Smooth muscle cell of the brain vasculature (primary cell): ENCODE data around the gene MED13L.
A peak's percentile ranks its signal among the peaks of the same experiment; 100 is the strongest.

ENCODE experiments used
- DNase-seq: peaks from one replicate; pipeline ENCODE4 v3.0.0-alpha.2; 2012; ENCODE audit warnings: low read depth, low spot score

The MED13L gene

DNA sequence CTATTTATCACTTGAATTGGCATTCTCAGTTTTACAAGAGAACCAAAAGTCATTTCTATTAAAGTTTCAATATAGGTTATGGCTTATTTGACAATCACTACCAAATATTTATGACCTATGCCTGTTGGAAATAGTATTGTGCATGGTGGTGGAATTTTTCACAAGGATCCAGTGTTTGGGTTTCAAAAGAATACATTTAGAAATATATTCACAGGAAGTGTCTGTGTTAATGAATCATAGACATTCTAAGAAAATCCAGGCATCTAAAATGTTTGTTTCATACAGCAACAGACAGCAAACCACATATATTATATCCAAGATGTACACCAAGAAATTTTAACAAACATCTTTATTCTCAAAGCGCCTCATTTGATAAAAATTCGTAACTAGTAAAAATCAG, 92.7 kb downstream of the MED13L start:
- no peak for DNase-seq

DNA sequence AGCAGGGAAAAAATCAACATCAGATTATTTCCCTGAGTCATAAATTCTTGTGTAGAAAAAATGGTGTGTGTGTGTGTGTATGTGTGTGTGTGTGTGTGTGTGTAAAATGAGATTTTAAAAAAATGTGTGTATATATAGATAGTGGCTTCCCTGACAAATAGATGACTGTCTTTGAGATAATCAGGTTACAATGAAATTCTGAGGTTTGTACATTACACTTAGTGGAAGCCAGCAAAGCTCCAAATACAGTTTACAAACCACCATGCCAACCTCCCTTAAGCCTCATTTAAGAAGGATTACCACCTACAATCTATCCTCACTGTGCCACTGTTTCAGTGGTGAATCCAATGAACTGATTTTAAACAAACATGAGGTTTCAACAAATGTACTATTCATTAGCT, 93.8 kb downstream of the MED13L start:
- DNase-seq = no peak

DNA sequence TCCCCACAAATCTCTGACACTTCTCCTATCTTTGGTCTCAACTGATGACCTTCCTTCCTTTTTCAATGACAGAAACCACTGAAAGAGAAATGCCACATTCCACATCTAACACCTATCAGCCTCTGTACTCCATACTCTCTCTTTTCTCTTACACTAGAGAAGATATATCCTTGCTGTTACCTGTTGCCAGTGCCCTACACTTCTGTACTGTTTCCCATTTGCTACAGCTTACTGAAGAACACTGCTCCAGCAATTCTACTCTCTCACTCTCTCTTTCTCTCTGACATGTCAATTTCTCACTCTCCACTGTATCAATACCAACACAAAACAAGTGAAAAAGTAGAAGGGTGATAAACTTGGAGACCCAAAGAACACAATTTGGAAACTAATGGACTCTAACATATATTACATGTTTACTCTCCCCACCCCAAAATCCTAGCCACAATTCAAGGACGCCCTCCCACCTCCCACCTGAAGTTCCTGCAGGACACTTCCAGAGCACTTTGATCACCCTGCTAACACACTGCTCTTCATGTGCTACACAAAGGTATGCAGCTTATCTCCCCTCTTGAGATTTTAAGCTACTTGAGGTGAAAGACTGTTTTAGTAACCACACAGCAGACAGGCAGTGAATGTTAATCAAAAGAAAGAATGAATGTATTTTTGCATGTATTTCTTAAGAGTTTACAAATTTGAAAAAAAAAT, 95.0 kb downstream of the MED13L start:
- DNase-seq = no peak

DNA sequence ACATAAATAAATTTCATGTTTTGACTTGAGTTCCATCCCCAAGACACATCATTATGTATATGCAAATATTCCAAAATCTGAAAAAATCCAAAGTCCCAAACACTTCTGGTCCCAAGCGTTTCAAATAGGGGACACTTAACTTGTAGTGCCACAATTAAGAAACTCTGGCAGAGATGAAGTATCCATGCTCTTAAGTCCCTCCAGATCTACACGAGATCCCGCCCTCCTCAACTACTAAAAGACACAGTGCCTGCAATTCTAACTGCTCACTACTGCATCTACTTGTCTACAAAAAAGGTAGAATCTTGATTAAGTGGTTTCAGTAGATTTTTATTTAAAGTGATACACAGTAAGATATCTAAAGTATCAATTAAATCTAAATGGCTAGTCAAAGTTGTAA, 97.0 kb downstream of the MED13L start:
- DNase-seq = no peak

DNA sequence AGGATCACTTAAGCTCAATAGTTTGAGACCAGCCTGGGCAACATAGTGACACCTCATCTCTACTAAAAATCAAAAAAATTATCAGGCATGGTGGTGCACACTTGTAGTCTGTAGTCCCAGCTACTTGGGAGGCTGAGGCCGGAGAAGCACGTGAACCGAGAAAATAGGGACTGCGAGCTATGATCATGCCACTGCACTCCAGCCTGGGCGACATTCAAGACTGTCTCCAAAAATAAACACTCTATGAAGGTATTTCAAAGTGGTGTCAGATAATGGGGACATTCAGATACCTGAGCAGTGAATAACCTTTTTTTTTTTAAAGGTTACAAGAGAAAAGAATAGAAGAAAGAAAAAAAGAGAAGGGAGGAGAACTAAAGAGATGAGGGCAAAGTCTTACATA, 98.1 kb downstream of the MED13L start:
- no peak for DNase-seq

DNA sequence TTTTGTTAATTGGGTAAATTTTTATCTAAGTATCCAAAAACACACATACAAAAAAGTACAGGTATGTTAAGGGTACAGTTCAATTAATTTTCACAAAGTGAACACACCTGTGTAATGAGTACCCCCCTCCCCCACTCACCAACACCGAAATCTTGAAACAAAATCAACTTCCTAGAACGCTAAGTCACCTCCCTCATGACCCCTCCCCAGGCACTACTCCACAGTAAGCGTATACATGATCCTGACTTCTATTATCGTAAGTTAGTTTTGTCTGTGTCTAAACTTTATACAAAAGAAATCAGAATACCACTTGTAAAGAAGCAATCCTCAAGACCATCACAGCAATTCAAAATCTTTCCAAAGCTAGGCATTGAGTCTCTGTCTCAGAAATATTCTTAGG, 100.5 kb downstream of the MED13L start:
- DNase-seq = no peak

DNA sequence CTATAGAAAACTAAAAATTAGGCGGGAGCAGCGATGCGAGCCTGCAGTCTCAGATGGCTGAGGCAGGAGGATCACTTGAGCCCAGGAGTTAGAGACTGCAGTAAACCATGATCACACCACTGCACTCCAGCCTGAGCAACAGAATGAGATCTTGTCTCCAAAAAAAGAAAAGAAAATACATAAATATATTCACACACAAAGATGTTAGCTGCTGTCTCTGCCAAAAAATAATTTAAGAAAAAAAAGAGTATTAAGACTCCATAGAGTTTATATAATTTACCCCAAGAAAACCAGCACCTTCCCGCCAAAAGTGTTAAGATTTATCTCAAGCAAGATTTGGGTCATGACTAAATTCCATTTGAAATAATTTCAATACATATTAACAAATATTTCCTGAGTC, 102.6 kb downstream of the MED13L start:
- no peak for DNase-seq

DNA sequence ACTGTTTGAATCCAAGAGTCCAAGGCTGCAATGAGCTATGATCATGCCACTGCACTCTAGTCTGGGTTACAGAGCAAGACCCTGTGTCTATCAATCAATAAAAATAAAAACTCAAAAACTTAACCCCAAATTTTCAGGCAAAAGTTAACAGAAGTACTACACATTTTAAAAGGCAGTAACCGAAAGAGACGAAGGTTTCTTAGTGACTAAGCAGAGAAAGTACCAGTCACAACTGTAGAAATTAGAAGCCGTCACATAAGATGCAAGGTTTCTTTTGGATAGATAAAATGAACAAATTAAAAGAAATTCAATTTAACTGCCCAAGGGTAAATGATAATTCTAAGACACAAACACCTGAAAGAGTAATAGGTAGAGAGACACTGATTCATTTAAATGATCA, 103.5 kb downstream of the MED13L start:
- DNase-seq = no peak

DNA sequence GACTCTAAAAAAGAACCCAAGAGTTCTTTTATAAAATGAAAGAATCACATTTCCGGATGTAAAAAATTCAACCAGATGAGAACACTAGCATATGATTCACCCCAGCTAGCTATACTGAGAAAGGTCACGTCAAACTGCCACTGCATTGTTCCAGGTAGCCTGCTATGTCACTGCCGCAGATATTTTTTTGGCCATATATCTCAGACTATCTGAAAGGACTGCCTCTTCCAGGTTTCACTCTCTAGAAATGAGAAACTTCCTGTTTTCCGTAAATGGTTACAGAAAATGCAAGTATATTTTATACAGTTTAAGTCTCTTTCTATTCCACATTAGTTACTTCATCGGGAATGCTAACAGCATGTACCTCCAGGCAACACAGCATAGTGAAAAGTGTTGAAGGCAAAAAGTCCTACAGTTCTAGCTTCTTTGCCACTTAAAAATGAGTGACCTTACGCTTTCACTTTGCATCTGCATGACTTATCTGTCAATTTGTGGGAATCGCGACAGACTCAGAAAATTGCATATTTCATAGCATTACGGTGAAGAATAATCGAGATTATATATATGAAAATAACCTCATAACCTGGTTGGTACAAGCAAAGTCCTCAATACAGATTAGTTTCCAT, 105.2 kb downstream of the MED13L start:
- no peak for DNase-seq

DNA sequence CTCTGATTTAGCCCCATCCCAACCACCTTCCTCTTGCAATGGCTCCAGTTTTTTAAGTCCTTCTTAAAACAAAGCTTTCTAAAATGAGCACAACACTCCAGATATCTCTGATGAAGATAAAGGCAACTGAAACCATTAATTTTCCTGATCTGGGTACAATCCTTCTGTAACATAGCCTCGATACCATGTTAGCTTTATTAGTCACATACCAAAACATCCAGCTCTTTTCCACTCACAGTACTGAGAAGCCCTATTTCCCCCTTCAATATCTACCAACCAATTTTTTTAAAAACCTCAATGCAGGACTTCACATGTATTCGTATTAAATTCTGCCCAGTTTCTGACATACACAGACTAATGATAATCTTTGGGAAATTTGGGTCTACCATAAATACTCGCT, 105.9 kb downstream of the MED13L start:
- no peak for DNase-seq

DNA sequence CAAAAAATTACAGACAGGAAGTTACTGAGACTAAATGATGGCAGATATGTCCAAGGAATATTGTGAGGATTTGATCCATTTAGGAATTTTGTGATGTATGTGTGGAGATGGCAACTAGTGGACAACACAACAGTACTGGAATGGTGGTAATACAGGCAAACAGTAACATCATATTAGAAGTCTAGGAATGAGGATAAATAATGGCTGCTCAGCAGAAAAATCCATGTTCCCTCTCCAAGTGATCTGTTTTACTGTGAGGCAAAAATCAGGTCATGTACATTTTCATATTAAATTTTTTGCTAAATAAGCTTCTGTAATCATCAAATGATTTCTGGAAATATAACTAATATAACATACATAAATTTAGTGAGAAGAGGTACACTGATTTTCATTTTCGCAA, 108.4 kb downstream of the MED13L start:
- DNase-seq = no peak

DNA sequence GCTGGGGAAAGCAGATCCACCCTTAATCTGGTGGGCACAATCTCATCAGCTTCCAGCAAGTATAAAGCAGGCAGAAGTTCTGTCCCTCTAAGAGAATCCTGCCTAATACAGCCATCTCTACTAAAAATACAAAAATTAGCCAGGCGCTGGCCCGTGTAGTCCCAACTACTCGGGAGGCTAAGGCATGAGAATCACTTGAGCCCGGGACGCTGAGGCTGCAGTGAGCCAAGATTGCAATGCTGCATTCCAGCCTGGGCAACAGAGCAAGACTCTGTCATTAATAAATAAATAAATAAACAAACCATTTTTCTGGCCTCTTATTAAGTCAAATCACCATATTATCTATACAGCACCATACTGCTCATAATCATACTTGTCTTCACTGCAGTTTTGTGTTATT, 111.2 kb downstream of the MED13L start:
- DNase-seq = no peak

DNA sequence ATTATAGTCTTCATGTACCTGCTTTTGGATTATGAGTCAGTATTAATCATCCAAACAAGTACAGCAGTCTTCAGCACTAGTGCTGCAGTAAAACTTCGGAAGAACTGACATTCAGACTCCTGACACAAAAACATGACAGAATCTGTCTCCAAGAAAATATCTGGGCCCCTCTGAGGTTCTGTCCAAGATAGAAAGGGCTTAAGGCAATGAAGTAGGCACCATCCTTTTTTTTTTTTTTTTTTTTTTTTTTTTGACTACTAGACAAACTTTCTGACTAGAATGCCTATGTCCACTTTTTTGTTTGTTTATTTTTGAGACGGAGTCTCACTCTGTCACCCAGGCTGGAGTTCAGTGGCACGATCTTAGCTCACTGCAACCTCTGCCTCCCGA, 112.5 kb downstream of the MED13L start:
- DNase-seq = no peak

DNA sequence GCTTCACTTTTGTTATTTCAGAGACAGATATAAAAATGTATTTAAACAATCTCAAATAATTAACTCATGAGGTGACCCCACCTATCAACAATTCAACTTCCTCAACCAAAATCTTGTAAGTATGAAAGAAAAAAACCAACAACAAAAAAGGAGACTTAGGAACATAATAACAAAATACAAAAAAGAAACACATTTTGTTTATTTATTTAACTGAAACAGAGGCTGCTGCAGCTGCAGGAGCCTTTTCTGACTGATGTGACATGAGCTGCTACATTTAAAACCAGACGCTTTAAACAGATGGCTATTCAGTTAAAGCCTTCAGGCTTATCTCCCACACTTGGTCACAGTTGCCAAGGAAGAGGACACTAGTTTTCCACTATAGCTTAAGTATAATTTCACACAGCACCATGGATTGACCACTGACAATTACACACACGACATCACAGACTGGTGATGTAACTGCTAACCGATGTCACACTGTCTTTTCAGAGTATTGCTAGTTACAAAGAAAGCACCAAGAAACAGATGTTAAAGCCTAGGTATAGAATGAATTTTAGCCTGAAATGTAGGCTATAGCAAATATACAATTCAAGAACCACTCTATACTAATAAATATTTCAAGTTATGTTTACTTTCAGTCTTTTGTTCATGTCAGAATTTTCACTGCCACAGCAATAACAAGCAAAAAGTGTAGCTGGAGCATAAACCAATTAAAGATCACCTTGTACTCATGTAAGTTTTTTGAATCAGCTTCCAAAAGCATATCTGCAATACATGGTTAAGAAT, 113.0 kb downstream of the MED13L start:
- DNase-seq = no peak

DNA sequence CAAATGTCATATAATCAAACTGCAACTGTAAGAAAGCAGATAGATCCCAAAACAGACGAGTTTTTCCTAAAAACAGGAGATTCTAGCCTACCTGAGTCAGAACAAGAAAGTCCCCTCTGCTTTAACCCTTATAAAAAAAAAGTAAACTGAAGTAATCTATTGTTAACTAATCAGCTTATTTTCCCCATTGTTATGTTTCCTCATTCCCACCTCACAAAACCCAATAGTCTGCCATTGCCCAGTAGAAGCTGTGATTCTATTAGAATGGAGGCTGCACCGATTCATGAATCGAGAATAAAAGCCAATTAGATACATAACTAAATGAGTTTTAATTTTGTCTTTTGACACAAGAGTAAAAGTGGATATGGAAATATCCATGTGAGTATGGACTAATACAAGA, 115.4 kb downstream of the MED13L start:
- no peak for DNase-seq

DNA sequence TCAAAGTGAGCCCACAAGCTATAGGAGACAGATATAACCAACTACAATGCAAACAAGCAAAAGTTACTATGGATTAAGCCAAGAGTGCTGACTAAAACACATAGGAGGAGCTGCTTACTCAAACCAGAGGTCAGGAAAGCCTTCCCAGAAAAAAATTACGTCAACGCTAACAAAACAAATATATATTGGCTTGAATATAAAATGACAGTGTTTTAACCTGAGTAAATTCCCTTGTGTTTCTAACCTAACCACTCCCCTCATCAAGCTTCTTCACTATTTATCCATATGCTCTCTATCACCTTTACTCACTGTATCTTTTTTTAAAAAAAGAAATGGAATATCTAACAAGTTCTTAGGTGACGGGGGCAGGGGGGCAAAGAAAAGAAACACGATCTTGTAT, 115.9 kb downstream of the MED13L start:
- no peak for DNase-seq

DNA sequence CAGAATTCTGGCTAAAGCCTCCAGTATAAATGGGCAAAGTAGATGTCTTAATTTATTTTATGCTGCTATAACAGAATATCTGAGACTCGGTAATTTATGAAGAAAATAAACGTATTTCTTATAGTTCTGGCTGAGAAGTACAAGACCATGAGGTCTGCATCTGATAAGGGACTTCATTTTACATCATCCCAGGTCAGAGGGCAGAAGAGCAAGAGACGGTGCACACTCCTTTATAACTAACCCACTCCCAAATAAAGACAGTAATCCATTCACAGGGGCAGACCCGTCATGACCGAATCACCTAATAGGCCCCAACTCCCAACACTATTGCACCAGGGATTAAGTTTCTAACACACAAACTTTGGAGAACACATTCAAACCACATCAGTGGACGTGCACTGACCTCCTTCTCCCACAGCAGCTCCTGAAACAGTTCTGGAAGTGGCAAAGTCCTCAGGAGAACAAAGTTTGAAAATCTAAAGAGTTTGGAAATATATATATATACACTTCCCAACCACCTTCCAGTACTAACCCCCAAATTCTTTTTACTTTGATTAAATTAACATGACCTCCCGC, 116.5 kb downstream of the MED13L start:
- no peak for DNase-seq

DNA sequence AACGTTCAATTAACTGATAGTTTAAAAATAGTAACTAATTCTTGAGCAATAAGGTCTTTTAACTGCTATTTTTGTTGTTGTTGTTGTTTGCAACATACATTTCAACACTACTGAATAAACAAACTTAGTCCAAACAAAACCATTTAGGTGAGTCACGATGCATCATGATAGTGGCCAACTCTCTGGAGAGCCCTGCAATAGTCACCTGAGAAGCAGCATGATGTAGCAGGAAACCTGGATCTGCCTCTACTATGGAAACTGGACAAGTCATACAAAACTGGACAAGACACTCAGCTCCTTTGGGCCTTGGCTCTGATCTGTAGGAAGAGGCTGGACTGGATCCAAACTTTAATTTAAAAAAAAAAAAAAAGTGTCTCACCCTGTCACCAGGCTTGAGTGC, 117.3 kb downstream of the MED13L start:
- DNase-seq = no peak

DNA sequence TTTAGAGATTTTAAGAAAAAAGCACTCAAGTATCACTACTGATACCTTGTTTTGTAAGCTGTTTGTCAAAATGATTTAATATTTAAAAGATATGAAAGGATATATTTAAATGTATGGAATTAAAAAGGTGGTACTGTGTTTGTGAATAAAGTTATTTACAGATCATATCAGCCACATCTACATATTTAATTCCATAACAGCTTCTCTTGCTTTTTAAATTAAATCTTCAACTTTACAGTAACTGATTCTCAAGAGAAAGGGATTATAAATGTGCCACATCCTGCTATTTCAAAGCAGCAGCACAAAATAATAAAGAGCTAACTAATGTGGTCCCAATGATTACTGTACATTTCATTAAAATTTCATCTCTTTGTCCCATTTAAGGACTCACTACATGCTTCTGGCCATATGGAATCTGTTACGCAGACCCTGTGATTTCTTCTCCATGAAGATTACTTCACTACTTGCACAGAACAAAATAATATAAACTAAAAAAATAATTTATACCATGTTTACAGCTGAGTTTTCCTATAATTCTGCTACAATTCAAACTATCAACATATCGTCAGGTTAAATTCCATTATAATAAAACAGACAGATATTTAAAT, 117.8 kb downstream of the MED13L start:
- DNase-seq = no peak

DNA sequence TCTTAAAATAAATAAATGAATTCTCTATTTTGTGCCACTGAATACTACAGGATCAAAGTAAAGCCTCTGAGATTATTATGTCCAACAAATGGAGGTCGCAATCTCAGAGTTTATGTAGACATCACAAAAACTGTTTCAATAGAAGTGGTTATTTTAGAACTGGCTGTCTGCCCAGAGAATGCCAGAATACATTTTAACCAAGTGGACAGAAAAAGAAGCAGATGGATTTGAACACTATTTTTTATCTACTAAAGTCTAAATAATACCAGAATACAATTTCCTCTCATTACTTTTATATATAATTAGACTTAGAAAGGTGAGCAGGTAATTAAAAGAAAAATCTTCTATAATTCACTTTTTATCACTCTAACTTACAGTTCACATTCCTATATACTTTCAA, 118.3 kb downstream of the MED13L start:
- DNase-seq = peak; percentile 47

DNA sequence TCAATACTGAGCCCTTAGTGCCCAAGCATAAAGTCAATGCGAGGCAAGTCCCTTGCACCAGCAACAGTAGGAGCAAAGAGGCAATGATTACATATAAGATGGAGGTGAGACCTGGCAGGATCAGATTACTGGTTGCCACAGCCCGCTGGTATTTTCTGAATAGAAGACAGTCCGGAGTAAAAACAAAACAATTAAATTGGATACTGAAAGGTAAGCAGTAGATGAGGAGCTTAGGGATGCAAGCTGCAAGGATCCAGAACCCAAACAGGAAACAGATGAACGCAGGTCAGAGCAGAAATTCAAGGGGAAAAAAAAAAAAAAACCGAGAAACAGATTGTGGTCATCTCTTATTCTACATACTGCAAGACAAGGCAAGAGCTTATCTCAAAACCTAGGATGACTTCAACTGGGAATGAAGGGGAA, 119.6 kb downstream of the MED13L start:
- no peak for DNase-seq

DNA sequence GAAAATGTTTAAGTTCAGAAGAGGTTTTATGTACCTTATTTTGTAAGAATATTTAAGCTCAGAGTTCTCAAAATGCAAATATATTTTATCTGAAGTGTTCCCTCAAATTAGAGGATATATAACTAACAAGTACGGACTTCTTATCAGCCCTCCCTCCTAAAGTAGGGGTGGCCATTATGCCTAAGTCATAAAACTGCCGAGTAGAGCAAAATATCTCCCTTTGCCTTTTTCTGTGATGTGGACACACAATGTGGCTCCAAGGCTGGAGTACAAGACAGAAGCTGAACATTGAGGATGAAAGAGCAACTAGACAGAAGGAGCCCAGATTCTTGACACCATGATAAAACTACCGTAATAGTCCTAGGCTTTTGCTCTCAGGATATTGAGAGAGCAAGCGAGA, 120.9 kb downstream of the MED13L start:
- DNase-seq = no peak
